GM23248 (cell line): Measurements from ENCODE around the gene SDK2. TPM values are rescaled to one million over a fixed set of nuclear protein-coding genes. Genes with fewer than 3 reads are reported as not detected.
A peak's percentile ranks its signal among the peaks of the same experiment; 100 is the strongest.
"Not testable (repeated sequence)": the region's sequence is repeated elsewhere in the genome, so short reads cannot be mapped to it uniquely, and the experiment has no call there.

Experiments
- DNase-seq: peaks from one replicate; pipeline ENCODE4 v3.0.0-alpha.2; 2015
- H2AFZ ChIP-seq: fragments of 200-600 bp; sonication (generic); 2 replicates; pipeline ENCODE4 v1.6.1; 2016; ENCODE audit warnings: antibody characterized with exemption
- H3F3A ChIP-seq: fragments of 200-600 bp; sonication (generic); 2 replicates; pipeline ENCODE4 v1.6.1; 2016; ENCODE audit warnings: mild to moderate bottlenecking, antibody characterized with exemption, mixed run types; ENCODE audit not compliant: insufficient read depth
- H3K27ac ChIP-seq: fragments of 200-600 bp; sonication (generic); 2 replicates; pipeline ENCODE4 v1.5.1; 2016; ENCODE audit warnings: mild to moderate bottlenecking
- H3K27me3 ChIP-seq: fragments of 200-600 bp; sonication (generic); replicated peaks from 2 replicates; pipeline ENCODE4 v1.6.1; 2016; ENCODE audit warnings: mild to moderate bottlenecking; ENCODE audit not compliant: insufficient read depth
- H3K36me3 ChIP-seq: fragments of 200-600 bp; sonication (generic); 2 replicates; pipeline ENCODE4 v1.6.1; 2016; ENCODE audit warnings: low read depth, mild to moderate bottlenecking
- H3K4me1 ChIP-seq: fragments of 200-600 bp; sonication (generic); 2 replicates; pipeline ENCODE4 v1.6.1; 2016; ENCODE audit warnings: mild to moderate bottlenecking; ENCODE audit not compliant: insufficient read depth
- H3K4me2 ChIP-seq: fragments of 200-600 bp; sonication (generic); one replicate; pipeline ENCODE4 v1.6.1; 2016; ENCODE audit warnings: mild to moderate bottlenecking; ENCODE audit not compliant: unreplicated experiment
- H3K4me3 ChIP-seq: fragments of 200-600 bp; sonication (generic); 2 replicates; pipeline ENCODE4 v1.5.1; 2016; ENCODE audit warnings: mild to moderate bottlenecking
- H3K79me2 ChIP-seq: fragments of 200-600 bp; sonication (generic); 2 replicates; pipeline ENCODE4 v1.6.1; 2016; ENCODE audit warnings: mild to moderate bottlenecking; ENCODE audit not compliant: insufficient read depth
- H3K9ac ChIP-seq: fragments of 200-600 bp; sonication (generic); 2 replicates; pipeline ENCODE4 v1.6.1; 2016; ENCODE audit warnings: mild to moderate bottlenecking
- H3K9me2 ChIP-seq: fragments of 200-600 bp; sonication (generic); 2 replicates; pipeline ENCODE4 v1.6.1; 2016; ENCODE audit warnings: mixed run types, mild to moderate bottlenecking, moderate library complexity; ENCODE audit not compliant: insufficient read depth
- H3K9me3 ChIP-seq: fragments of 200-600 bp; sonication (generic); one replicate; pipeline ENCODE4 v1.6.1; 2017; ENCODE audit warnings: low read depth
- H4K20me1 ChIP-seq: fragments of 200-600 bp; sonication (generic); 2 replicates; pipeline ENCODE4 v1.6.0; 2016; ENCODE audit not compliant: insufficient read depth
- EZH2 ChIP-seq: fragments of 200-600 bp; sonication (generic); IDR thresholded peaks from 2 replicates; pipeline ENCODE4 v1.6.1; 2018; ENCODE audit warnings: antibody characterized with exemption, mild to moderate bottlenecking; ENCODE audit not compliant: insufficient read depth, poor library complexity, severe bottlenecking
- EZH2phosphoT487 ChIP-seq: fragments of 200-600 bp; sonication (generic); IDR thresholded peaks from 2 replicates; pipeline ENCODE4 v1.6.1; 2018; ENCODE audit warnings: antibody characterized with exemption, moderate library complexity, mild to moderate bottlenecking, low read depth; ENCODE audit not compliant: insufficient read depth
- WGBS, 2 experiments: methylation state at CpG; one replicate each; pipeline ENCODE4 v1.1.6; 2015 to 2017; ENCODE audit warnings: low lambda C conversion rate in 2 of 2, low coverage in 1 of 2; ENCODE audit errors: missing lambda C conversion rate in 2 of 2; 5-methylcytosine and 5-hydroxymethylcytosine counted together
- in situ Hi-C: fragments of 300-500 bp; cut with MboI; formaldehyde crosslinking; loops from 2 replicates; pipeline ENCODE4 v1.15.0; 2020
- polyA plus RNA-seq: library from polyadenylated mRNA; unstranded; fragments of >200 nt; fragmentation: Nextera tagmentation; extraction: Ambion mirVana; gene quantifications from 2 replicates; pipeline ENCODE4 v1.2.1, GENCODE V29; 2016
- total RNA-seq: library from RNA; depleted of rRNA; stranded (reverse); fragments of >200 nt; shearing (Covaris generic); gene quantifications from 2 replicates; pipeline ENCODE4 v1.2.3, GENCODE V29; 2014

Gene SDK2
- total and polyA plus RNA-seq, 2 experiments from 2014 or later: under 0.01 to 0.03 TPM

- Histone ChIP-seq H3K4me2 (peak overlapping the region; percentile 90), H3K4me3 (peak overlapping the region; percentile 92), H3K9me2 (no peaks in the 10 kb centered on the region), H2AFZ (peak overlapping the region; percentile 75), H3K36me3 (no peaks in the 10 kb centered on the region), H3K9ac (peak overlapping the region; percentile 98), H3K27me3 (no peaks in the 10 kb centered on the region), H3K9me3 (no peaks in the 10 kb centered on the region), H3K27ac (peak overlapping the region; percentile 93), H3K4me1 (peaks cover 33% of the 10 kb centered on the region), H3K79me2 (peaks cover 41% of the 10 kb centered on the region), H4K20me1 (no peaks in the 10 kb centered on the region), H3F3A (peaks cover 12% of the 10 kb centered on the region)
- no peak for TF ChIP-seq EZH2
- TF ChIP-seq EZH2phosphoT487: no peak
- DNase-seq: no peak
- 1 to 3% methylated on average over 28 to 35 of the region's 38 CpGs for WGBS, 2 experiments
- in situ Hi-C loops: no loop called here
These were observed 332.8 kb downstream of the SDK2 start for GRCh38 chr17:73311428-73311780.

- H3K79me2 ChIP-seq: peaks cover 53% of the 10 kb centered on the region
- no peaks in the 10 kb centered on the region for H3K36me3 ChIP-seq
- in situ Hi-C loops: no loop called here
- no peaks in the 10 kb centered on the region for H3K9me3 ChIP-seq
- peak; percentile 58 for DNase-seq
- peak overlapping the region; percentile 90 for H3K4me2 ChIP-seq
- peak overlapping the region; percentile 93 for H3K27ac ChIP-seq
- peak overlapping the region; percentile 75 for H2AFZ ChIP-seq
- H3K4me3 ChIP-seq: peak overlapping the region; percentile 92
- H3F3A ChIP-seq: peaks cover 24% of the 10 kb centered on the region
- no peaks in the 10 kb centered on the region for H3K27me3 ChIP-seq
- peak overlapping the region; percentile 98 for H3K9ac ChIP-seq
- no peaks in the 10 kb centered on the region for H4K20me1 ChIP-seq
- no peak for TF ChIP-seq EZH2
- TF ChIP-seq EZH2phosphoT487: no peak
- no peaks in the 10 kb centered on the region for H3K9me2 ChIP-seq
- peaks cover 44% of the 10 kb centered on the region for H3K4me1 ChIP-seq
- WGBS, 2 experiments: 3% methylated on average over 20 to 21 of the region's 21 CpGs
These were observed 334.3 kb downstream of the SDK2 start for GRCh38 chr17:73309727-73310596.

DNA sequence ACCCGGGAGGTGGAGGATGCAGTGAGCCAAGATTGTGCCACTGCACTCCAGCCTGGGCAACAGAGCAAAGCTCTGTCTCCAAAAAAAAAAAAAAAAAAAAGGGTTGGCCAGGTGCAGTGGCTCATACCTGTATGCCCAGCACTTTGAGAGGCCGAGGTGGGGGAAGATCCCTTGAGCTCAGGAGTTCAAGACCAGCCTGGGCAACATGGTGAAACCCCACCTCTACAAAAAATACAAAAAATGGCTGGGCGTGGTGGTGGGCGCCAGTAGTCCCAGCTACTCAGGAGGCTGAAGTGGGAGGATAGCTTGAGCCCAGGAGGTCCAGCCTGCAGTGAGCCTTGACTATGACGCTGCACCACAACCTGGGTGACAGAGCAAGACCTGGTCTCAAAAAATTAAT is 335.3 kb downstream of the SDK2 start:
- not testable (repeated sequence) for H3K27ac ChIP-seq

GRCh38 chr17:73308017-73308823 is 336.0 kb downstream of the SDK2 start:
- Histone ChIP-seq H3K27ac (peak overlapping the region; percentile 49), H3K9me3 (no peaks in the 10 kb centered on the region), H3K4me3 (peak overlapping the region; percentile 92), H3K9me2 (no peaks in the 10 kb centered on the region), H3K4me2 (peak overlapping the region; percentile 90), H2AFZ (no peak overlapping the region), H4K20me1 (no peaks in the 10 kb centered on the region), H3K79me2 (peaks cover 55% of the 10 kb centered on the region), H3K36me3 (no peaks in the 10 kb centered on the region), H3F3A (peaks cover 36% of the 10 kb centered on the region), H3K27me3 (no peaks in the 10 kb centered on the region), H3K4me1 (peaks cover 61% of the 10 kb centered on the region), H3K9ac (peak overlapping the region; percentile 51)
- DNase-seq: peak; percentile 80
- in situ Hi-C loops: no loop called here
- WGBS, 2 experiments: 32 to 38% methylated on average over 23 of the region's 23 CpGs
- TF ChIP-seq EZH2phosphoT487: no peak
- no peak for TF ChIP-seq EZH2

More for the DNA sequence above, 335.3 kb downstream of the SDK2 start:
- Histone ChIP-seq H3K79me2 (peaks cover 53% of the 10 kb centered on the region), H3K4me3 (peak overlapping the region; percentile 92), H3K9ac (peak overlapping the region; percentile 98), H3K4me2 (peak overlapping the region; percentile 90), H3F3A (peaks cover 28% of the 10 kb centered on the region), H3K4me1 (peaks cover 54% of the 10 kb centered on the region)
- H3K9me2 ChIP-seq, H3K27me3 ChIP-seq, H4K20me1 ChIP-seq, H3K36me3 ChIP-seq, DNase-seq, H2AFZ ChIP-seq, in situ Hi-C loops, H3K9me3 ChIP-seq: not testable (repeated sequence)
- WGBS, 2 experiments: 75 to 82% methylated on average over 5 of the region's 5 CpGs
